ENCODE data around the gene EZH2.

The EZH2 gene

DNA sequence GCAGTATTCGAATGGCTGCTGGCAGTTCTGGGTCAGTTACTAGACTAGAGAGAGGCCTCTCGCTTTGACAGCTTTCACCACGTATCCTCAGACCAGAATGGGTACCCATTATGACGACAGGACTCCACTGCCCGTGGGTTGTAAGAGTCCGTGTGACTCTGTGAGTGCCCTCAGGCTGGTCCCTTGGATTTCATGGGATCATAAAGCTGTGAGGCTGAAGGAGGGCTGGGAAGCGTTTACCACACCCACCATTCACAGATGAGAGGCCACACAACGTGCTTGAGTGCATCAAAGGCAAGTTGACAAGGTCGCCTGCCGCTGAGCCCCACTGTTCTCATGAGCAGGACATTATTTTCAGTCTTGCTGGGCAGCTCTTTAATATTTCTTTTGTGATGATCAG, 87.2 kb downstream of the EZH2 start:
- DNase-seq (ENCODE audit: low read depth) = no peak
- TF ChIP-seq, protein P1, sequence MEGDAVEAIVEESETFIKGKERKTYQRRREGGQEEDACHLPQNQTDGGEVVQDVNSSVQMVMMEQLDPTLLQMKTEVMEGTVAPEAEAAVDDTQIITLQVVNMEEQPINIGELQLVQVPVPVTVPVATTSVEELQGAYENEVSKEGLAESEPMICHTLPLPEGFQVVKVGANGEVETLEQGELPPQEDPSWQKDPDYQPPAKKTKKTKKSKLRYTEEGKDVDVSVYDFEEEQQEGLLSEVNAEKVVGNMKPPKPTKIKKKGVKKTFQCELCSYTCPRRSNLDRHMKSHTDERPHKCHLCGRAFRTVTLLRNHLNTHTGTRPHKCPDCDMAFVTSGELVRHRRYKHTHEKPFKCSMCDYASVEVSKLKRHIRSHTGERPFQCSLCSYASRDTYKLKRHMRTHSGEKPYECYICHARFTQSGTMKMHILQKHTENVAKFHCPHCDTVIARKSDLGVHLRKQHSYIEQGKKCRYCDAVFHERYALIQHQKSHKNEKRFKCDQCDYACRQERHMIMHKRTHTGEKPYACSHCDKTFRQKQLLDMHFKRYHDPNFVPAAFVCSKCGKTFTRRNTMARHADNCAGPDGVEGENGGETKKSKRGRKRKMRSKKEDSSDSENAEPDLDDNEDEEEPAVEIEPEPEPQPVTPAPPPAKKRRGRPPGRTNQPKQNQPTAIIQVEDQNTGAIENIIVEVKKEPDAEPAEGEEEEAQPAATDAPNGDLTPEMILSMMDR (IDR thresholded peaks at IDR 0.05; ENCODE audit: low read length, missing control alignments) = no peak
- no peak overlapping the region for H3K4me3 ChIP-seq (replicated peaks; ENCODE audit: low read depth, low read length)

DNA sequence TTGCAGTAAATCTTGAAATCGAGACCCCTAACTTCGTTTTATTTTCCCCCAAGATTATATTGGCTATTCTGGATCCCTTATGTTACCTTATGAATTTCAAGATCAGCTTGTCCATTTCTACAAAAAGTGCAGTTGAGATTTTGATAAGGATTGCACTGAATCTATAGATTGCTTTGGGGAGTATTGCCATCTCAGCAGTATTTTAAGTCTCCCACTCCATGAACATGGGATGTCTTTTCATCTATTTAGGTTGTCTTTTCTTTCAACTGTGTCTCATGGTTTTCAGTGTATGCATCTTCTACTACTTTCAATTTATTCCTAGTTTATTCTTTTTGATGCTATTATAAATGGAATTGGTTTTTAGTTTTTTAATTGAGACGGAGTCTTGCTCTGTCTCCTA, 89.6 kb downstream of the EZH2 start:
- no peak overlapping the region for H3K4me3 ChIP-seq (replicated peaks; ENCODE audit: low read depth, low read length)
- TF ChIP-seq, protein P1 (IDR thresholded peaks at IDR 0.05; ENCODE audit: low read length, missing control alignments) = no peak
- no peak for DNase-seq (ENCODE audit: low read depth)

DNA sequence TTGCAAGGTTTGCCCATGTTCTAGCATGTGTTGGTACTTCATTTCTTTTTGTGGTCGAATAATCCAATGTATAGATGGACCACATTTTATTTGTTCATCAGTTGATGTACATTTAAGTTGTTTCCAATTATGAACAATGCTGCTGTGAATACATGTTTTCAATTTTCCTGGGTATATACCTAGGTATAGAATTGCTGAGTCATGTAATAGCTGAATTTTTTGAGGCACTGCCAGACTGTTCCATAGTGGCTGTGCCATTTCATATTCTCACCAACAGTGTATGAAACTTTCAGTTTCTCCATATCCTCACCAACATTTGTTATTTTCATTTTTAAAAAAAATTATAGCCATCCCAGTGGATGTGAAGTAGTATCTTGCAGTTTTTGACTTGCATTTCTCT, 90.5 kb downstream of the EZH2 start:
- TF ChIP-seq, protein P1 (IDR thresholded peaks at IDR 0.05; ENCODE audit: low read length, missing control alignments) = no peak
- DNase-seq (ENCODE audit: low read depth) = peak; percentile 23
- H3K4me3 ChIP-seq (replicated peaks; ENCODE audit: low read depth, low read length) = no peak overlapping the region

DNA sequence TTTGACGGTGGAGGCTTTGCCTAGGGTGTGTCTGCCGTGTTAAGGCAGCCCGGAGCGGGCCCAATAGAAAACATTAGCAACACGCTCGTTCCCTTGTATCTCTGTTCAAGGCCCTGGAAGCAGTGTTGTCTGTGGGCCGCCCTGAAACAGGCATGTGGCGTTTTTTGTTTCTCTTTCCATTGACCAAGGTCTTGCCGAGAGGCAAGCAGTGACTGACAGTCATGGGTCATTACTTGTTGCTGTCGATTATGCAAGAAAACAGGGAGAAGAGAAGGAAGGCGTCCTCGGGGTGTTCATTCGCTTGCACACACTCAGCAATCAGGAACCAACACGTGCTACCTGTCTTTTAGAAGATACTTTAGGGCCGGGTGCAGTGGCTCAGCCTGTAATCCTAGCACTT, 92.5 kb downstream of the EZH2 start:
- TF ChIP-seq, protein P1 (IDR thresholded peaks at IDR 0.05; ENCODE audit: low read length, missing control alignments) = no peak
- DNase-seq (ENCODE audit: low read depth) = no peak
- no peak overlapping the region for H3K4me3 ChIP-seq (replicated peaks; ENCODE audit: low read depth, low read length)

DNA sequence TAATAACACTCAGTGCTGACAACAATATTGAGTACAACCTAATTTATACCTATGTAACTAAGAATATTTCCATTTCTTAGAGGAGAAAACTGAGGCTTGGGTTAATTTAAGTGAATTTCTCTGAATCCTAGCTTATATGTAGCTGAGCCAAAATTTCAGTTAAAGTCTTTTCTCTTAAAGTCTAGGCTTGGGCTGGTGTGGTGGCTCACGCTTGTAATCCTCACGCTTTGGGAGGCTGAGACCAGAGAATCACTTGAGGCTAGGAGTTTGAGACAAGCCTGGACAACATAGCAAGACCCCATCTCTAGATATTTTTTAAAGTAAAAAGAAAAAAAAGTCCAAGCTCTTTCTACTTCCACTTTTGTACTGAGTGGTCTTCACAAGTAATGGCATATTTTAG, 93.2 kb downstream of the EZH2 start:
- H3K4me3 ChIP-seq (replicated peaks; ENCODE audit: low read depth, low read length) = no peak overlapping the region
- TF ChIP-seq, protein P1 (IDR thresholded peaks at IDR 0.05; ENCODE audit: low read length, missing control alignments) = no peak
- DNase-seq (ENCODE audit: low read depth) = no peak

DNA sequence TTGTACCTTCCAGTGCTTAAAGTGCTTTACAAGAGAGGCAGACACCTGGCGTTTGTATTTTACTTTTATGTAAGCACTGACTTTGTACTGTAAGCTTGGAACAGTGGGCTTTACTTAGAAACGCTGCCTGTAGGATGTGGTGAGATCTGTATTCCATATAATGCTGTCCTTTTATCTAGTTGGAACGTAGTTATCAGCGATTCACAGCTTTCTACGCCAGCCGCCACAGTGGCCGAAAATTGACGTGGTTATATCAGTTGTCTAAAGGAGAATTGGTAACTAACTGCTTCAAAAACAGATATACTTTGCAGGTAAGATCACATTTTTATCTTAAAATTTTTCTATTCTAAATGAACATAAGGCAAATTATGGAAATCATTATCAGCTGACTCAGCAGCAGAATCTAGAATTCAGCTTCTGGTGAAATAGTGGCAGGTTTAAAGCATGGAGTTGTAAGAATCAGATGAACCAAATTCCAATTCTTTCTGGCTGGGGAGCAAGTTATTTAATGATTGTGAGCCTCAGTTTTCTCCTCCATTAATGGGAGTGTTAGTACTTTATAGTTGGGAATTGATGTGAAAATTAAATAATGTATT, 93.9 kb downstream of the EZH2 start:
- TF ChIP-seq, protein P1 (IDR thresholded peaks at IDR 0.05; ENCODE audit: low read length, missing control alignments) = no peak
- no peak for DNase-seq (ENCODE audit: low read depth)

DNA sequence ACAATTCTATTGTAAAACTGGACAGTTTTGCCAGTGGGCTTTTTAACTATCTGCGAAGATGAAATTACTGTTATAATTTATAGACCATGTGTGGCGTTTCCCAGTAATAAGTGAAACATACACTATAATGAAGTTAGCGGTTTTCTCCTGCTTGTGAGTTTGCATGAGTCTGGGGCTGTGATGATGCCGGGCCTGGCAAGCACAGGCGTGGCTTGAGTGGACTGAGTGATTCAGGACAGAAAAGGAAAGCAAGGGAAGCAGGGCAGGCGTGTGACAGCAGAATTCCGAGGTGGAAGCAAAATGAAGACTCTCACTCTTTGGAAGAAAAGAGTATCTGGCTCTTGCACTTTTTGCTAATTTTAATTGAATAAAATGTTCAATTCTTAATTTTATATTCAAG, 94.9 kb downstream of the EZH2 start:
- TF ChIP-seq, protein P1 (IDR thresholded peaks at IDR 0.05; ENCODE audit: low read length, missing control alignments) = no peak
- DNase-seq (ENCODE audit: low read depth) = no peak
- H3K4me3 ChIP-seq (replicated peaks; ENCODE audit: low read depth, low read length) = no peak overlapping the region

More for the DNA sequence above, 93.9 kb downstream of the EZH2 start:
- H3K4me3 ChIP-seq (replicated peaks; ENCODE audit: low read depth, low read length) = no peak overlapping the region

Measured in fibroblast of pulmonary artery (primary cell).